ENCODE data around the gene SLC35F3.
A peak's percentile ranks its signal among the peaks of the same experiment; 100 is the strongest.

Gene SLC35F3

GRCh38 chr1:234226819-234227165 lies 322.3 kb downstream of the SLC35F3 start:
- DNase-seq (ENCODE audit: low read depth) = no peak
- H3K4me3 ChIP-seq (ENCODE audit: low read depth, low read length) = no peak overlapping the region
- TF ChIP-seq CTCF (IDR thresholded peaks at IDR 0.05; ENCODE audit: control insufficient read depth, extremely low read depth, insufficient read depth) = no peak

GRCh38 chr1:234229581-234230387 lies 325.3 kb downstream of the SLC35F3 start:
- no peak for DNase-seq (ENCODE audit: low read depth)
- TF ChIP-seq CTCF (IDR thresholded peaks at IDR 0.05; ENCODE audit: control insufficient read depth, extremely low read depth, insufficient read depth) = no peak
- H3K4me3 ChIP-seq (ENCODE audit: low read depth, low read length) = no peak overlapping the region

- TF ChIP-seq CTCF (IDR thresholded peaks at IDR 0.05; ENCODE audit: control insufficient read depth, extremely low read depth, insufficient read depth) = no peak
- DNase-seq (ENCODE audit: low read depth) = no peak
- H3K4me3 ChIP-seq (ENCODE audit: low read depth, low read length) = no peak overlapping the region
Observed at GRCh38 chr1:234230414-234230862, 326.0 kb downstream of the SLC35F3 start.

GRCh38 chr1:234231061-234231892 lies 326.8 kb downstream of the SLC35F3 start:
- H3K4me3 ChIP-seq (ENCODE audit: low read depth, low read length) = no peak overlapping the region
- no peak for DNase-seq (ENCODE audit: low read depth)
- TF ChIP-seq CTCF (IDR thresholded peaks at IDR 0.05; ENCODE audit: control insufficient read depth, extremely low read depth, insufficient read depth) = peak; percentile 31

GRCh38 chr1:234231893-234232276 lies 327.4 kb downstream of the SLC35F3 start:
- no peak for TF ChIP-seq CTCF (IDR thresholded peaks at IDR 0.05; ENCODE audit: control insufficient read depth, extremely low read depth, insufficient read depth)
- DNase-seq (ENCODE audit: low read depth) = no peak
- H3K4me3 ChIP-seq (ENCODE audit: low read depth, low read length) = no peak overlapping the region

GRCh38 chr1:234234199-234234598 lies 329.7 kb downstream of the SLC35F3 start:
- DNase-seq (ENCODE audit: low read depth) = no peak
- H3K4me3 ChIP-seq (ENCODE audit: low read depth, low read length) = no peak overlapping the region
- TF ChIP-seq CTCF (IDR thresholded peaks at IDR 0.05; ENCODE audit: control insufficient read depth, extremely low read depth, insufficient read depth) = no peak

Data from LNCaP clone FGC (cell line).